CD14-positive monocyte (primary cell): ENCODE data around the gene CENPA. TPM values are rescaled to one million over a fixed set of nuclear protein-coding genes. Genes with fewer than 3 reads are reported as not detected.
A peak's percentile ranks its signal among the peaks of the same experiment; 100 is the strongest.

Source experiments
- DNase-seq, 3 donors: peaks; one replicate each; pipeline ENCODE4 v3.0.0-alpha.2; 2011 to 2022
- H2AFZ ChIP-seq: 2 replicates; pipeline ENCODE4 v1.6.0; 2012; ENCODE audit warnings: mild to moderate bottlenecking, low read depth, low read length, inconsistent platforms; ENCODE audit not compliant: insufficient read depth, poor library complexity, severe bottlenecking
- H3K27ac ChIP-seq, 2 donors: 1 replicate in 1 of 2; 2 replicates in 1 of 2; pipeline ENCODE4 v1.5.1; 2012 to 2013; ENCODE audit warnings: low read length in 2 of 2, control low read depth in 1 of 2, inconsistent platforms in 1 of 2, low read depth in 1 of 2, mild to moderate bottlenecking in 1 of 2
- H3K27me3 ChIP-seq, 2 donors: one replicate each; pipeline versions ENCODE4 v1.6.0 to v1.6.1; 2011 to 2013; ENCODE audit warnings: low read length in 2 of 2; ENCODE audit not compliant: control insufficient read depth in 2 of 2, insufficient read depth in 2 of 2
- H3K36me3 ChIP-seq, 2 donors: replicated peaks in 1 of 2; 1 replicate in 1 of 2; 2 replicates in 1 of 2; pipeline versions ENCODE4 v1.5.1 to v1.6.1; 2012 to 2013; ENCODE audit warnings: low read length in 2 of 2, control low read depth in 1 of 2, inconsistent platforms in 1 of 2, mild to moderate bottlenecking in 1 of 2; ENCODE audit not compliant: insufficient read depth in 2 of 2, control insufficient read depth in 1 of 2
- H3K4me1 ChIP-seq, 2 donors: 1 replicate in 1 of 2; 2 replicates in 1 of 2; pipeline versions ENCODE4 v1.5.1 to v1.6.1; 2012 to 2013; ENCODE audit warnings: low read length in 2 of 2, control low read depth in 1 of 2, inconsistent platforms in 1 of 2, mild to moderate bottlenecking in 1 of 2, moderate library complexity in 1 of 2; ENCODE audit not compliant: insufficient read depth in 2 of 2, control insufficient read depth in 1 of 2
- H3K4me2 ChIP-seq: replicated peaks from 2 replicates; pipeline ENCODE3; 2012; ENCODE audit warnings: low read length, moderate library complexity, mild to moderate bottlenecking; ENCODE audit not compliant: poor library complexity, severe bottlenecking; ENCODE audit errors: extremely low read depth
- H3K4me3 ChIP-seq, 3 experiments: fragments of 200-600 bp in 1 of 3; sonication (generic) in 1 of 3; replicated peaks in 1 of 3; 1 replicate in 2 of 3; 2 replicates in 1 of 3; pipeline ENCODE4 v1.5.1; 2011 to 2013; ENCODE audit warnings: low read length in 3 of 3, mild to moderate bottlenecking in 3 of 3, control low read depth in 2 of 3, low read depth in 2 of 3, inconsistent platforms in 1 of 3, moderate library complexity in 1 of 3
- H3K79me2 ChIP-seq: 2 replicates; pipeline ENCODE4 v1.6.0; 2012; ENCODE audit warnings: mild to moderate bottlenecking, control low read depth, inconsistent platforms, low read length, moderate library complexity; ENCODE audit not compliant: insufficient read depth
- H3K9ac ChIP-seq: 2 replicates; pipeline ENCODE4 v1.6.0; 2017; ENCODE audit warnings: low read length, mild to moderate bottlenecking; ENCODE audit not compliant: insufficient read depth, poor library complexity, severe bottlenecking
- H3K9me3 ChIP-seq, 2 donors: replicated peaks in 1 of 2; 1 replicate in 1 of 2; 2 replicates in 1 of 2; pipeline versions ENCODE4 v1.5.1 to v1.6.1; 2012 to 2013; ENCODE audit warnings: low read length in 2 of 2, control low read depth in 1 of 2; ENCODE audit not compliant: control insufficient read depth in 1 of 2, insufficient read depth in 1 of 2
- H4K20me1 ChIP-seq: 2 replicates; pipeline ENCODE4 v1.6.0; 2012; ENCODE audit warnings: mild to moderate bottlenecking, low read length, control low read depth, moderate library complexity; ENCODE audit not compliant: insufficient read depth
- H3K27ac Mint-ChIP-seq, 7 donors: one replicate each; pipeline ENCODE4 v1.8.0; 2020; ENCODE audit warnings: mild to moderate bottlenecking in 7 of 7, mixed read lengths in 7 of 7, moderate library complexity in 6 of 7, inconsistent platforms in 2 of 7
- H3K27me3 Mint-ChIP-seq, 3 donors: one replicate each; pipeline ENCODE4 v1.8.0; 2021 to 2022; ENCODE audit warnings: low read depth in 3 of 3, mild to moderate bottlenecking in 3 of 3, mixed read lengths in 3 of 3, moderate library complexity in 3 of 3, inconsistent platforms in 1 of 3
- H3K36me3 Mint-ChIP-seq, 2 donors: one replicate each; pipeline ENCODE4 v1.8.0; 2020; ENCODE audit warnings: mixed read lengths in 2 of 2, inconsistent platforms in 1 of 2, mild to moderate bottlenecking in 1 of 2
- H3K4me1 Mint-ChIP-seq: one replicate; pipeline ENCODE4 v1.8.0; 2020; ENCODE audit warnings: mild to moderate bottlenecking, mixed read lengths
- H3K4me3 Mint-ChIP-seq, 2 donors: one replicate each; pipeline ENCODE4 v1.8.0; 2020; ENCODE audit warnings: mild to moderate bottlenecking in 2 of 2, mixed read lengths in 2 of 2, moderate library complexity in 1 of 2
- H3K9me3 Mint-ChIP-seq, 7 donors: one replicate each; pipeline ENCODE4 v1.8.0; 2020 to 2022; ENCODE audit warnings: mixed read lengths in 7 of 7, mild to moderate bottlenecking in 6 of 7, moderate library complexity in 6 of 7, inconsistent platforms in 2 of 7
- WGBS: methylation state at CpG from one replicate; pipeline ENCODE4 v1.1.5; 2013; ENCODE audit warnings: missing lambda C conversion rate; ENCODE audit not compliant: insufficient coverage; 5-methylcytosine and 5-hydroxymethylcytosine counted together
- intact Hi-C, 2 donors: fragments of 100-400 bp; cut with micrococcal nuclease; formaldehyde crosslinking; loops; one replicate each; pipeline versions ENCODE4 v1.15.0 to v1.15.1; 2023
- polyA minus RNA-seq: library from RNA; depleted of rRNA, polyadenylated mRNA; stranded (reverse); fragments of >200 nt; gene quantifications from 2 replicates; pipeline ENCODE4 v1.2.3, GENCODE V29; 2012
- polyA plus RNA-seq, 3 donors: library from polyadenylated mRNA; depleted of rRNA in 1 of 3; unstranded in 2 of 3; stranded (reverse) in 1 of 3; fragments of 300-500 nt in 2 of 3; fragments of >200 nt in 1 of 3; fragmentation: Illumina TruSeq in 2 of 3; gene quantifications; 1 replicate in 2 of 3; 2 replicates in 1 of 3; pipeline ENCODE4 v1.2.3, GENCODE V29; 2012 to 2021
- total RNA-seq, 12 experiments: library from RNA in 1 of 12; stranded (reverse) in 1 of 12; fragments of 120-200 nt in 1 of 12; gene quantifications; one replicate each; pipeline ENCODE4 v1.2.4 and lab custom pipeline; 2013 to 2026; ENCODE audit warnings: mixed read lengths in 6 of 12, inconsistent platforms in 1 of 12
- TF ChIP-seq, protein P1 (sequence below): fragments of 200-600 bp; IDR thresholded peaks from one replicate; pipeline ENCODE4 v1.8.0; 2022; ENCODE audit warnings: antibody characterized with exemption, mild to moderate bottlenecking

The CENPA gene
- total RNA-seq (2013) = 0.12 TPM
- polyA plus RNA-seq (under 1 TPM in 1 of 3 donors, not detected in 2; 0.24 TPM), polyA minus RNA-seq (1.3 TPM in 1 of 2 replicates, not detected in the other), total RNA-seq (lab: John Stamatoyannopoulos, UW) (0.17 to 3.9 (median 0.72) reads per million in 11 experiments)

- TF ChIP-seq, protein P1, sequence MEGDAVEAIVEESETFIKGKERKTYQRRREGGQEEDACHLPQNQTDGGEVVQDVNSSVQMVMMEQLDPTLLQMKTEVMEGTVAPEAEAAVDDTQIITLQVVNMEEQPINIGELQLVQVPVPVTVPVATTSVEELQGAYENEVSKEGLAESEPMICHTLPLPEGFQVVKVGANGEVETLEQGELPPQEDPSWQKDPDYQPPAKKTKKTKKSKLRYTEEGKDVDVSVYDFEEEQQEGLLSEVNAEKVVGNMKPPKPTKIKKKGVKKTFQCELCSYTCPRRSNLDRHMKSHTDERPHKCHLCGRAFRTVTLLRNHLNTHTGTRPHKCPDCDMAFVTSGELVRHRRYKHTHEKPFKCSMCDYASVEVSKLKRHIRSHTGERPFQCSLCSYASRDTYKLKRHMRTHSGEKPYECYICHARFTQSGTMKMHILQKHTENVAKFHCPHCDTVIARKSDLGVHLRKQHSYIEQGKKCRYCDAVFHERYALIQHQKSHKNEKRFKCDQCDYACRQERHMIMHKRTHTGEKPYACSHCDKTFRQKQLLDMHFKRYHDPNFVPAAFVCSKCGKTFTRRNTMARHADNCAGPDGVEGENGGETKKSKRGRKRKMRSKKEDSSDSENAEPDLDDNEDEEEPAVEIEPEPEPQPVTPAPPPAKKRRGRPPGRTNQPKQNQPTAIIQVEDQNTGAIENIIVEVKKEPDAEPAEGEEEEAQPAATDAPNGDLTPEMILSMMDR = no peak
- Mint-ChIP-seq H3K27ac (peak within 1 kb of the TSS; percentile 45 to 88 (median 83)), H3K27me3 (peaks cover 0 to 2% (median 0%) of the 10 kb centered on the region in 3 donors), H3K4me3 (peak within 1 kb of the TSS; percentile 76 to 85), H3K9me3 (peaks cover 0 to 7% (median 2%) of the 10 kb centered on the region in 7 donors), H3K36me3 (peaks cover 8 to 9% of the 10 kb centered on the region in 2 donors), H3K4me1 (peaks cover 50% of the 10 kb centered on the region)
- Histone ChIP-seq H3K79me2 (peaks cover 47% of the 10 kb centered on the region), H2AFZ (peak within 1 kb of the TSS; percentile 86), H3K9me3 (peaks cover 0 to 6% of the 10 kb centered on the region in 2 donors), H3K36me3 (peaks cover 4 to 13% of the 10 kb centered on the region in 2 donors), H4K20me1 (peaks cover under 1% of the 10 kb centered on the region), H3K4me3 (peak within 1 kb of the TSS; percentile 60 to 96 (median 85)), H3K27ac (peak within 1 kb of the TSS; percentile 18 to 65), H3K27me3 (no peaks in the 10 kb centered on the region), H3K4me2 (peak within 1 kb of the TSS; percentile 84), H3K9ac (peak within 1 kb of the TSS; percentile 65), H3K4me1 (peaks cover 33 to 42% of the 10 kb centered on the region in 2 donors)
- DNase-seq = peak; percentile 97 to 98 (median 98)
- WGBS = 0% methylated on average over 50 of the region's 55 CpGs
- intact Hi-C loops = loop anchor here in 1 of 2 donors (2.0 to 10.0 kb wide), 2 partner anchors 17 to 911 kb away; partner anchors contain the start of gene ASXL2
These were observed at the start of gene CENPA for GRCh38 chr2:26785431-26786206. TSS of gene CENPA (plus strand) at chr2:26786056. CDS start at chr2:26786197, 141 bp downstream.

DNA sequence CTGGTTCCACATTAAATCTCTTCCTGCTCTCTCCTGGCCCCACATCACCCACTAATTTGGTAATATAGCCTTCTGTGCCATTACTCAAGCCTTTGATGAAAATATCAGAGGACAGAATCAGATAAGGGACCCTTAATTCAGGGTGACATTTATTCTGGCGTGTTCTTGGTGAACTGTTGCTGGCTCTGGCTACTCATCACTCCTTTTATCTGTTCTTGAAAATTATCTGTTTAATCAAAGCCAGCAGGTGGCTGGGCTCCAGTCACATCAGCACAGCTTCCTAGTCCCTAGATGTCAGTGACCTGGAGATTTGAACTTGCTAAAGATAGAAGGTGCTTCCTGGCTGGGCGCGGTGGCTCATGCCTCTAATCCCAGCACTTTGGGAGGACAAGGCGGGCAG is 48.6 kb upstream of the CENPA start:
- H3K4me3 ChIP-seq = no peak overlapping the region
- Mint-ChIP-seq H3K9me3 (peaks cover 0 to 4% (median 0%) of the 10 kb centered on the region in 7 donors), H3K4me1 (no peaks in the 10 kb centered on the region), H3K27ac (no peak overlapping the region), H3K4me3 (no peak overlapping the region), H3K36me3 (no peaks in the 10 kb centered on the region), H3K27me3 (peaks cover 17 to 23% (median 22%) of the 10 kb centered on the region in 3 donors)
- no peak overlapping the region for H3K27ac ChIP-seq
- no peaks in the 10 kb centered on the region for H3K36me3 ChIP-seq
- intact Hi-C loops = no loop called here
- TF ChIP-seq, protein P1 = no peak
- H3K9me3 ChIP-seq = no peaks in the 10 kb centered on the region
- 100% methylated on average over 3 of the region's 4 CpGs for WGBS
- H3K9ac ChIP-seq = no peak overlapping the region
- no peaks in the 10 kb centered on the region for H3K79me2 ChIP-seq
- DNase-seq = no peak
- no peaks in the 10 kb centered on the region for H3K27me3 ChIP-seq
- no peak overlapping the region for H2AFZ ChIP-seq
- no peak overlapping the region for H3K4me2 ChIP-seq
- H3K4me1 ChIP-seq = no peaks in the 10 kb centered on the region
- no peaks in the 10 kb centered on the region for H4K20me1 ChIP-seq
